Hypothalamus (tissue), 51 donors: ENCODE data around the gene BRF1.

Experiments used
- DNase-seq, 51 donors: peaks; one replicate each; lab custom pipeline; 2025; lab: John Stamatoyannopoulos, UW

BRF1 gene

DNA sequence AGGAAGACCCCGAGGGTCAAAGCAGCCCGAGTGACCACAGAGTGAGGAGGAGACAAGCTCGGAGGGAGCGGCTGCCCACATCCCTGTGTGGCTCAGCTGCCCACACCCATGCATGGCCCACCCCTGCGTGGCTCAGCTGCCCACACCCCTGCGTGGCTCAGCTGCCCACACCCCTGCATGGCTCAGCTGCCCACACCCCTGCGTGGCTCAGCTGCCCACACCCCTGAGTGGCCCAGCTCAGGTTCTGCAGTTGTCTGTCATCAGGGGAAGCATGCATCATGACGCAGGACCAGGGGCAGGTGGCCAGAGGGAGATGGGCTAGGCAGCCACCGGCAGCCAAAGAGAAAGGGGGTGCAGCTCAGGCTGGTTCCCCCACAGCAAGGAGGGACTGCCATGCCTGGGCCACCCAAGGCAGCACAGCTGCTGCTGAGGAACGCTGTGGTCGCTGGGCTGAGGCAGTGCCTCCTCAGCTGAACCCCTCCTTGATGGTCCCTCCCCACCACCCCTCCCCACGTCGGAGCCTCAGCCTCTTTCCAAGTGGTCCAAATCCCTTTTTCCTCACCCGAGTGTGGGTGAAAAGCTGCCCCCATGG lies 86.4 kb downstream of the BRF1 start:
- no peak for DNase-seq

DNA sequence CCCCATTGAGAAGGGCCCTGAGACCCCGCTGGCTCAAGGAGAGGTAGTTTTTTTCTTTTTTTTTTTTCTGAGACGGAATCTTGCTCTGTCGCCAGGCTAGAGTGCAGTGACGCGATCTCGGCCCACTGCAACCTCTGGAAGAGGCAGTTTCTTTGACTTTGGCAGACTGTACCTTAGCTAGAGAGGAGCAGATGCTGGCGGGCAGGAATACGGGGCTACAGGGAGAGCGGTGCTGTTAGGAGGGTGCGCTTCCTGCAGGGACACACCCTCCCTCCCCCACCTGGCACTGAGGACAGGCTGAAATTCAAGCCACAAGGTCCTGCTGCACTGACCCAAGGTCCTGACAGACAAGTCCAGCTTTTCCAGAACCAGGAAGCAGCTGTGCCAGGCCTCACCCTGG lies 87.4 kb downstream of the BRF1 start:
- no peak for DNase-seq

DNA sequence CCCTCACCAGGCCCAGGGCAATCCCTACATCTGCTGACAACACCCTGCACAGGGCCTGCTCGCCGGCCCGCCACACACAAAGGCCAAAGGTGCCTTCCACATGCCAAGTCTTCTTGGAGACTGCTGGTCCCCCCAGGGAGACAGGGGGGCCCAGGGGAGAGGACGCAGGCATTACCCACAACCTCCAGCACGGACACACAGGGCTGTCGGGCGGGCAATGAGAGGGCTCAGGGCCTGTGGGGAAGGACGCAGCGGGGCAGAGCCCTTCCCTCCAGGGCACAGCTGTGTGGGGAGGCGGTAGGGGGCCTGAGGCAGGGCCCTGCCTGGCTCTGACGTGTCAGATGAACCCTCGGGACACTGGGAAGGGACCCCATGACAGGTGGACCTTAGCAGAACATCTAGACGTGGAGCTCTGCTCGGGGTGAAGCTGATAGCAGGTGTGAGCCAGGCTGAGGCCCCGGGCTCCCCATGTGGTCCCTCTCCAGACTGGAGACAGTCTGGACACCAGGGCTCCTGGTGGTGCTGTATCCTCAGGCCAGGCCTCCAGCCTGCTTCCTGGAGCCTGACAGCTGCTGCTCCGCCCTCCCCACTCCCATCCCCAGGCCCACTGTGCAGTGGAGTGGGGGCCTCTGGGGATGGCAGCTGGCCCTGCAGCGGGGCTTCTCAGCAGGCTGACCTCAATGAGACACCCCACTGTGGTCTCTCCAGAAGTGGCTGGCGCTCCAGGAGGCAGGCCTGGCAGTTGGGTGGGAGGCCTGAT lies 88.1 kb downstream of the BRF1 start:
- DNase-seq, result no peak

DNA sequence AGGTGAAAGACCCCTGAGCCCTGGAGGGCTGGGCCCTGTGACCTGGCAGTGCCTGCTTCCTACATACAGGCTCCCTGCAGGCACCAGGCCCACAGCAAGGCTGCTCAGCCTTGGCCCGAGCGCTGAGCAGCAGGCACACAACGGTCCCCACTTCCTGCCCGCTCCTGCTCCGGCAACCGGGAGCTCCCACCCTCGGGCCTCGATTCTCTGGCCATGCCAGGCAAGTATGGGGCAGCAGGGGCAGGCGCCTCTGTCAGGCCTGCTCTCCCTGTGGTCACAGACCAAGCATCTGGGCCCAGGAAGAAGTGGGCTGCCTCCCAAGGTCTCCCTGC lies 89.1 kb downstream of the BRF1 start:
- no peak for DNase-seq

DNA sequence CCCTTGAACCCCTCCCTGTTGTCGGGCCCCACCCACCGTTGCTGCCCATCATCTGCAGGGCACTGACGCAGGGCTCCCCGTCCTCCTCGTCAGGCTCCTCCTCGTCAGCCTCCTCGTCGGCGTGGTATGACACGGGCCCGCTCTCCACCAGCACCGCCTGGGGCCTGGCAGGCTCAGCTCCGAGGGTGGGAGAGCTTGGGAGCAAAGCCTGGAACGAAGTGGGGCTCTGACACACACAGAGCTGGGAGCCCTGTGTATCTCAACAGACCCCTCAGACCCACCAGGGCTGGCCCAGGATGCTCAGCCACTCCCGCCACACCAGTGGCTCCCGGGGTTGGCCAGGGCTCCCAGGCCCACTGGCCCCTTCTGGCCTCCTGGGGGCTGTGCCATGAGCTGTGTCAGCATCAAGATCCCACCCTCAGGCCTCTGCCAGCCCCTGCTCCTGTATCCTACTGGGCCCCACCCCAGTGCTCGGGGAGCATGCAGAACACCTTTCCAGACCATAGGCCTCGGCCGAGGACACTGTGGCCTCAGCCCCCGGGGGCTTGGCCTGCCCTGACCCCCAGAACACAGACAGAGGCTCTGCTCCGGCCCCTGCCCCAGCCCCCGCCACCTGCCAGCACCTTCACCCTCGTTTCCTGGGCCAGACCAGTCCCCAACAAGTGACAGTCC lies 89.6 kb downstream of the BRF1 start:
- DNase-seq, result no peak

DNA sequence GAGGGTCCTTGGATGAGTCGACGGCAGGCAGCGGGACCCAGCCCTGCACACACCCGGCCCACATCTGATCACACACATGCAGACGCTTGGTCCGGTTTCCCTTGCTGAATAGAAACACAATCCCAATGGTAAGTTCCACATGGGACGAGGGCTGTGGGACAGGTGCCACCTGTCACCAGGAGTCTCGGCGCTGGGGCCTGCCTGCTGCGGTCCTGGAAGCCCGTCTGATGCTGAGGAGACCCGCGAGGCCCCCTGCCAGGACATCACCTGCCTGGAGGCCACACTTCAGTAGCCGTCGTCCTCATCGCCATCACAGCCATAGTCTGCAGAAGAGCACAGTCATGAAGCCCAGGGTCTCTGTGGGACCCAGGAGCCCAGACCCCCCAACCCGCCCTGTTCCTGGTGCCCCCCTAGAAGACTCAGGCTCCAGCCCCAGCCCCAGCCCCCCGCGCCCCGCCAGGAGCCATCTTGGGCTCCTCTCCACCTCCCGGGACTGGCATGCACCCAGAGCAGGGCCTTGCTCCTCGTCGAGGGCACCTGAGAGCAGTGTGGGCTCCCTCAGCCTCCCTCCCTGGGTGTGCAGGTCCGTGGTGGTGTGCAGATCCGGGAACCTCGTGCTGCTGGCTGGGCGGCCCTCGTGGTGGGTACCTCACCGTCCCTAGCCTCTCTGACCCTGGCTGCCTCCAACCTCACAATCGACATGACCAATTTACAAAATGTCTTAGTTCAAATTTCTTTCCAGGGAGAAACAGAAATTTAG lies 90.4 kb downstream of the BRF1 start:
- no peak for DNase-seq

DNA sequence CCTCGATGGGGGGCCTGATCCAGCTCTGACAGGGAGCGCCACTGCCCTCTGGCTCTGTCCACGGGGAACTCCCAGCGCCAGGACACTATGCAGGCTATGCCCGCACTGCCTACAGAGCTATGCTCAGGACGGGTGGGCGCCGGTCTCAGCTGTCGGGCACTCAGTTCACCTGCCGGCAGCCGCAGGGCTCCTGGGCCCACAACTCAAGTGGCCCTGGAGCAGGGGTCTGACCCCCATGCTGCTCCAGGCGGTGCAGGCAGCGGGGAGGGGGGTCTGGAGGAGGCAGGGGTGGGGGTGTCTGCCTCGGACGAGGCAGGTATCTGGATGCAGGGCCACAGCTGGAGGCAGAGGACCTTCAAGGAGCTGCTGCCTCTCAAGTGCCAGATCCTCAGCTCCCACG lies 91.2 kb downstream of the BRF1 start:
- DNase-seq, result no peak

DNA sequence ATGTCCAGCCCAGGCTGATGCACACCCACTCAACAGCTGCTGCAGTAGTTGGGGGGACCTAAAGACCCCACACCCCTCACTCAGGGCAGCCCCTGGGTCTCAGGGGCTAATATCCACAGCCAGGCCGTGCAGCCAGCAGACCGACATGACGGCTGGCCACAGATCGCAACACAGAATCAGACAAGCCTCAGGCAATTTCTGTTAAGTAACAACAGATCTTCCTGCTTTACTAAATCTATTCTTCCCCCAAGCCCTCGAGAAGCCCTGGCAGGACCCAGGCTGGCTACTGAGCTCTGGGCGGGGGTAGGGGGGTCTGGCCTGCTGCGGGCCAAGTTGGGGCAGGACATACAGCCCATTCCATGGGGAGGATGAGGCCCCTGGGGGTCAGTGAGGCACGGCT lies 91.7 kb downstream of the BRF1 start:
- DNase-seq, result no peak

DNA sequence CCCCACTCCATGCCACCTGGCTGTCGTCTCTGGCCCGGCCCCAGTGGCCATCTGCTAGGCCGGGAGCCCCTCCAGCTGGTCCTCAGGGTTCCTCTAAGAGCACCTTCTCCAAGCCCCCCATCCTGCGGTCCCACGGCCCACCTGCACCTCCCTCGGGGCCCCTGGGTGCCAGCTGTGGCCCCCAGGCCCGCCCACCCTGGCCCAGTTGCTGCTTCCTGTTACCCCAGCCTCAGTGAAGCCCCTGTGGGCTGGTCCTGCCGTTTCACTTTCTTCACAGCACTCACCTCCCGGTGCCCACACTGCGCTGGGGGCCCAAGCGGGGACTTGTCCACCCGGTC lies 92.1 kb downstream of the BRF1 start:
- no peak for DNase-seq

DNA sequence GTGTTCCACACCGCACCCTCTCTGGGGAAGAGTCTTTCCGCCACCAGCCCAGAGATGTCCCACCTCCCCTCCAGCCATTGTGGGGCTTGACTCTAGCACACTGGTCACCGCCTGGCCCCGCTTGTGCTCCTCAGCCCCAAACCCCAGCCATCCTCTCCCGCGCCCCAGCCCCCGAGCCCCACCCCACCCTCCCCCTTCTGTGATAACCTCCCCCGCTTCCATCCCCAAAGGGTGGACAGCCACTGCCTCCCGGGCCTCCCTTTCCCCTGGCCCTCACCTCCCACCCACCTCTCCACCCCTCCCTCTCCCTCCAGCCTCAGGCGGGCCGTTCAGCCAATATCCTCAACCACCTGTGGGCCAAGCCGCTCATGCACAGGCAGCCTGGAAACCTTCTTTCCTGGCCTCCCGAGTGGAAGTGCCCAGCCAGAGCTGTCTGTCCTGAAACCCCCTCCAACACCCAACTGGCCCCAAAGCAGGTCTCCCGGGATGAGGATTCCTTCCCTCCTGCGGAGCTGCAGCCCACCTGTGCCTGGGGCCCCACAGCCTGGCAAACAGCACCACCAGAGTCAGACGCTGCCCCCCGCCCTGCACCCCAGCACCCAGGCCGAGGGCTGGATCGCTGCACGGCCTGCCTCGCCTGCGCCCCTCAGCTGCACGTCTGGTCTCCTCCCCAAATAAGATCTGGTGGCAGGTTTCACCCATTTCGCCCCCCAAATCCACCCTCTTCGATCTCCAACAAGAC lies 92.6 kb downstream of the BRF1 start:
- DNase-seq, result no peak

DNA sequence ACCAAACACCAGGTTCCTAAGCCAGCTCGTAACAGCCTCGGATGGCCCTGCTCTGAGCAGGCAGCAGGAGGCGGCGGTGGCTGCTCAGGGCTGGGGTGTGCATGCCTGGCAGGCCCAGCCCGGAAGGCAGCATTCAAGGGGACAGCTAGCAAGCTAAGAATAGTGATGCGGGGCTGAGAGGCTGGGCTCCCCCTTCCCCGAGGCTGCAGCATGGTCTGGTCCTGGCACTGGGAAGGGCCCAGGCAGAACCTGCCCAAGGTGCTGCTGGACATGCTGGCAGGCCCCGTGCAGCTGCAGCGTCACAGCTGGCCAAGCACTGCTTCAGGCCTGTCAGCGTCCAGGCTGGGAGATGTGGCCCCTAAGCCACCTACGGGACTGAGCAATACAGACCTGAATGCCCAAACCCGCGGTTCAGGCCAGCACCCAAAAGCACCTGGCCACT lies 93.3 kb downstream of the BRF1 start:
- DNase-seq, result no peak

DNA sequence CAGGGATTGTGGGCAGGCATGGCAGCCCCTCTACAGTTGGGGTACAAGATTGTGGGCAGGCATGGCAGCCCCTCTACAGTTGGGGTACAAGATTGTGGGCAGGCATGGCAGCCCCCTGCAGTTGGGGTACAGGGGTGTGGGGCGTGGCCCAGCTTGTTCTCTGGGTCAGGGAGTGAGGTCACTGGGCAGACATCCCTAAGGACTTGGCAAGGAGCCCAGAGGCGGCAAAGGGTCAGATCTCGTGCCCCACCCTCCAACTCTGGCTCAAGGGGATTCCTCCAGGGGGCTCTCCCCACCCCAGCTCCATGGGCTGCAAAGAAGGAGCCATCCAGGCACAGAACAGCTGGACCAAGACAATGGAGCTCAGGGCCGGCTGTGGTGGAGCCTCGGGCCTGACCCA lies 93.9 kb downstream of the BRF1 start:
- peak in 2 of 51 donors; percentile 1 to 14 for DNase-seq

DNA sequence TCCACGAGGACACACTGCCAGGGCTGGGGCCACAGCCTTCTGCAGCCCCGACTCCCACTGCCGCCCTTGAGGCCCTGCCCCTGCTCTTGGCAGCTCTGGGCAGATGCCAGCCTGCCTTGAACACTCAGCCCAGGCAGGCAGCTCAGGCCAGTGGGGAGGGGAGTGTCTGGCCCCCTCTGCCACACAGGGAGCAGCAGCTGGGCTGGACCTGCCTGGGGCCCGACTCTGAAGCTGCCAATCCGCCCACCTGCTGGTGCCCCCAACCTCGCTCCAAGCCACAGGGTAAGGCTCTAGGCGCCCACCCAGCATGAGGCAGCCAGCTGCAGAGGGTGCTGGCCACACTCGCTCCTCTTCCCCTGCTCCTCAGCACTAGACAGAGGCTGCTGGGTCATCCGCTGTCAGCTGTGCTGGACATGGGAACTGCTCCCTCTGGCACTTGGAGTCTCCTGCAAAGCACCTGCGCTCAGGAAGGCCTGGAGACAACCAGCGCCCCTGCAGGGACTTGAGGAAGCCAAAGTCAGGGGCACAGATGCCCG lies 95.1 kb downstream of the BRF1 start:
- peak in 5 of 51 donors; percentile 12 to 52 (median 27) for DNase-seq

DNA sequence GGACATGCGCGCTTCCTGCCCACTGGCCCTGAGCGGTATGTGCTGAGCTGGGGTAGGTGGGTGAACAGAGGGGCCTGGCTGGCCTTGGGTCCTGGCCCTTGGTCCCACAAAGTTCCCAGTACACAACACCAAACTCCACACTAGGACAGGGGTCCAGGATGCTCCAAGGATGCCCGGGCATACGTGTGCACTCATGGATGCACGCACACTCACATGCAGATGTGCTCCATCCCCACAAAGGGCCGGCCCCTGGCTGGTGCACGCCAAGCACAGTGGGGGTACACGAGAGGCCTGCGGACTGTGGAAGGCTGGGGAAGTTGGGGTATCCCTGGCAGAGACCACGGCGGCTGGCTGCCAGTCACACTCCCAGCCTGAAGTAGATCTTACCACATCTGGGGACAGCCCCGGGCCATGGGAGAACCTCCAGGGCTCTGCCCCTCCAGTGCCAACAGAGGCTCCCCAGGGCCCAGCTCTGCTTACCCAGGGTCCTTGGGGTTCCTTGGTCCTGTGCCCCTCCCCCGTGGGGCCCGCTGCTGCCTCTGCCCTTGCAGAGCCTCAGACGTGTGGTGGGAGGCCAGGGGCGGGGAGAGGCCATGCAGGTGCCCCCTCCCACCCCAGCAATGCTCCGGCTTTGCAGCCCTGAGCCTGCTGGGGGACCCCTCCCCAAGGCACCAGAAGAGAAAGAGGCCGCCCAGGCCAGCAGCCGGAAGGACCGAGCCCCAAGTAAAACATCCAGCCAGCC lies 95.7 kb downstream of the BRF1 start:
- no peak for DNase-seq

DNA sequence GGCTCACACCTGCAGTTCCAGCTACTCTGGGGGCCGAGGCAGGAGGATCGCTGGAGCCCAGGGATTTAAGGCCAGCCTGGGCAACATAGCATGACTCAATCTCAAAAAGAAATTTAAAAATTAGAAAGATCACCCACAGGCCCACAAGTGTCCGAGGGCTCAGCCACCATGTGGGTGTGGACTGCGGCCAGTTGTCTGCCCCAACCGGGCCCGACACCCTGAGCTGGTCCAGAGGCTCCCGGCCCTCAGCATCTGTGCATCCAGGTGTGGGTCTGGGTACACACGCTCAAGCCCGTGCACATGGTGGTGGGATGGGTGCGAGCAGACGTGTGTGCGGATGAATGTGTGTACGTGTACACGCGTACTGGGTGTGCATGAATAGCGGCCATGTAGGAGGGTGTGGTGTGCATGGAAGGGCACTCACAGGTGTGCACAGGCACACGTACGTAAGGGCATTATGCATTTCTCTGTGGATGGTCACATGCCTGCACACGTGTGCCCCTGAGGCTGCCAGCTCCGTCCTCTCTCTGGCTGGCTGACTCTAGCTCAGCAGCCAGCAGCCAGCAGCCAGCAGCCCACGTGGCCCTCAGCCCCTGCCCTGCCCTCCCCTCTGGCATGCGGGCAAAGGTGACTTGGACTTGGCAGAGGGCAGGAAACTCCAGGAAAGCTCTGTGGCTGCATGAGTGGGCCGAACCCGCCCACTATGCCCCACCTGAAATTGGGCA lies 96.4 kb downstream of the BRF1 start:
- peak in 36 of 51 donors; percentile 14 to 77 (median 56) for DNase-seq

DNA sequence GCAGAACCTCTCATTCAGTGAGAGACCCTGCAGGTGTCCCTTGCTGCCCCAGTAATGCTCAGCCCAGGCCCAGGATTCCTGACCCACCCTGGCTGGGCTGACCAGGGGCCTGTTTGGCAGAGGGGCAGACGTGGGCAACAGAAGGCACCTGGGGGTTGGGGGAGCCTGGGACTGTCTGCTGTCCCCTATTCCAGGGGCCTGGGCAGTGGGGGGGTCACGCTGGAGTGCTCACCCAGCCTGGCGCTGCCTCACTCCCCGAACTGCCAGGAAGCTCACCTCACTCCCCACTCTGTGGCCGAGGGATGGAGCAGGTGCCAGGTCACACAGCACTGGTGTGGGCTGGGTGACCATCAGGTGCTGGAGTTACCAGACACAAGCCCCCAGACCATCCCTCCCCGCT lies 97.1 kb downstream of the BRF1 start:
- DNase-seq, result no peak

DNA sequence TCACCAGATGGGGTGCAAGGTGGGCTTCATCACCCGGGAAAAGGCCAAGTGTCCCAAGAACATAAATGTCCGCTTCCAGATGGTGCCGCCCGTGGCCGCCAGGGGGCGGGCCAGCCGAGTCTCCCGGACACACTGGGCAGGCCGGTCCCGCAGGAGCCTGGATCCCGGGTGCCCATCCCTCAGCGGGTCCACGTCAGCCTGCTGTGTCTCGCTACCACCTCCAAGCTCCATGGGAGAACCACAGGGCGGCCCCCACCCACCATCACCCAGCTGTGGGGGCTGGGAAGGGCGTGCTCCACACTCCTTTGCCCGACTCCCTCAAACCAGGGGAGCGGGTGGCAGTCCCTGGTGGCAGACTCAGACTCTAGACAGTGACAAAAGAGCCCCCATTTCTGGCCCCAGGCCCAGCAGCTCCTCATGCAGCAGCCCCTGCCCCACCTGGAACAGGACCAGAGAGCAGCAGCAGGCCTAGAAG lies 97.7 kb downstream of the BRF1 start:
- peak in 46 of 51 donors; percentile 16 to 86 (median 56) for DNase-seq

DNA sequence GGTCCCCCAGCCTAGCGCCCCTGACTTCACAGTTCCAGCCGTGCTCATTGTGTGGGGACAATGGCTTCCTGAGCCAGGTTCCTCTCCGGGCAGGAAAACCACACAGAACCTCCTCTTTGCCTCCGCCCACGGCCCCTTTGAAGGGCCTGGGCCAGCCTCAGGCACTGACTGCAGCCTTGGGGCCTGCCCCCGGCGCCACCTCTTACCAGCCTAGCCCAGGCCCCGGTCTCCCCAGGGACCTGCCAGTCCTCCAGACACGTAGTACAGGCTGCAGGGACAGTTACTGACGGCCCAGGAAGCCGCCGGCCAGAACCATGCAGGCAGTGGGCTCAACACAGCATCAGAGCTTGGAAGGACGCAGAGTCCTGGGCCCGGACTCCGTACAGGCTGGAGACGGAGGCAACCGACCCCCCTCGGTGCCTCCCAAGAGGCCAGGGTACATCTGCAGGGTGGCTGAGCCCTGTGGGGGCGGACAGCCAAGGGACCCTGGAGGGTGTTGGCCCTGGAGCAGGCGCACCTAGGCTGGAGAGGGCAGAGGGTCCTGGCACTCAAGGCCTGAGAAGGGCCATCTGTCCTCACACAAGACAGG lies 98.8 kb downstream of the BRF1 start:
- peak in 2 of 51 donors; percentile 1 to 14 for DNase-seq
